Tibial nerve (tissue), 4 donors: Measurements from ENCODE around the gene NEU1.

ENCODE experiments used
- CTCF ChIP-seq, 5 experiments: fragments of 200-600 bp in 3 of 5; fragments of 450-650 bp in 2 of 5; sonication (generic) in 3 of 5; IDR thresholded peaks; one replicate each; pipeline ENCODE4 v1.5.1; 2016 to 2019; ENCODE audit warnings: antibody characterized with exemption in 5 of 5, mild to moderate bottlenecking in 3 of 5, moderate library complexity in 2 of 5
- EP300 ChIP-seq, 2 donors: sonication (generic); formaldehyde crosslinking; IDR thresholded peaks; one replicate each; pipeline ENCODE4 v1.6.1; 2017; ENCODE audit warnings: antibody characterized with exemption in 2 of 2, mild to moderate bottlenecking in 1 of 2
- POLR2A ChIP-seq, 2 donors: fragments of 450-650 bp; IDR thresholded peaks; one replicate each; pipeline ENCODE4 v1.6.1; 2017; ENCODE audit warnings: antibody characterized with exemption in 2 of 2, mild to moderate bottlenecking in 2 of 2, moderate library complexity in 2 of 2

- TF ChIP-seq CTCF (IDR thresholded peaks at IDR 0.05) (no peak), EP300 (IDR thresholded peaks at IDR 0.05) (no peak), POLR2A (IDR thresholded peaks at IDR 0.05) (no peak)
These were observed 2.2 kb upstream of the NEU1 start for GRCh38 chr6:31864818-31865204.
